ENCODE measurements around the gene MBOAT1.

Gene MBOAT1

DNA sequence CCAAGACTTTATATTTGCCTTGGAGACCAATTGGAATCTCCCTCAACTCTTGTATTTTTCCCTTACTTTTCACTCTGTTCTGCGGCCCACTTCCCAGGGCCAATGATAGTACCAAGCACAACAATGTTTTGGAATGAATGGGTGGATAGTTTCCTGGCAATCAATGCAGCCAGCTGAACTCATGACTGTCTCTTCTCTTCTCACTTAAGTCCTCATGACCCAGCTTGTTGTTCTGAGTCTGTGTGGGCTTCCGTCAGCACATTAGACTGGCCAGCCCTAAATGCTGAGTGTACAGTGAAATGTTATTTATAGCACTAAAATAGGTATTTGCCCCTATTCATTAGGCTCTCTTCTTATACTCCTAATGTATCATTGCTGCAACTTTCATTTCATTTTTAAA is 5.6 kb upstream of the MBOAT1 start:
- H3K4me1 Mint-ChIP-seq: peaks cover 7 to 8% of the 10 kb centered on the region in 2 donors
- H3K9me3 Mint-ChIP-seq: no peaks in the 10 kb centered on the region
- H3K27ac Mint-ChIP-seq: no peak overlapping the region
- no peak overlapping the region for H3K4me3 Mint-ChIP-seq
- ATAC-seq (replicated peaks) (no peak), DNase-seq (no peak)
- H3K36me3 Mint-ChIP-seq: no peaks in the 10 kb centered on the region
- peaks cover 5 to 6% of the 10 kb centered on the region in 2 donors for H3K27me3 Mint-ChIP-seq

DNA sequence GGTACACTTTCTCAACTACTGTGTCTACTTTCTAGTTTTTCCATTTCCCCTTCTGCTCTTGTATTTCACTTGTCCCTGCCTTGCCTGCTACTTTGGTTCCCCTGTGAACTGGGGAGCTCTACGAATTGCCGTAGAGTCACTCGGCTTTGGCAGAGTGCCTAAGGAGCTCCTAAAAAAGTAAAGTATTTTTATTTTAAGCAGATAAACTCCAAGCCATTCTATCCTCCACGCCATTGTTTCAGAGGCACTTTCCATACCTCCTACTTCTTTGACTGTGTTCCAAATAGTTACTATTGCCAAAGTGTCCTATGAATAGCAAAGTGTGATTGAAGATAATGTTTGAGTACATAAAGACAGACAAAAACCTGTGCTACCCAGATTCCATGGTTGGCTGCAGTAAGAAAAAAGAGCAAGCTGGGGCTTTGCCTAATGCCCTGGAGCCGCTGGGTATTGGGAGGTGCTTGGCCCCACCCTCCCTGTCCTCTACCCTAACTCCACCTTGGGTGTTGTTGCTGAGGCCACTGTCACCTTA is 5.1 kb upstream of the MBOAT1 start:
- no peak for ATAC-seq (replicated peaks)
- Mint-ChIP-seq H3K27me3 (peaks cover 4 to 6% of the 10 kb centered on the region in 2 donors), H3K9me3 (no peaks in the 10 kb centered on the region), H3K4me1 (peaks cover 8 to 10% of the 10 kb centered on the region in 2 donors), H3K36me3 (no peaks in the 10 kb centered on the region), H3K27ac (no peak overlapping the region), H3K4me3 (no peak overlapping the region)
- no peak for DNase-seq

- Mint-ChIP-seq H3K36me3 (no peaks in the 10 kb centered on the region), H3K9me3 (no peaks in the 10 kb centered on the region), H3K4me1 (peaks cover 18 to 23% of the 10 kb centered on the region in 2 donors), H3K27me3 (peaks cover 13% of the 10 kb centered on the region in 2 donors), H3K27ac (no peak overlapping the region), H3K4me3 (no peak overlapping the region)
- ATAC-seq (replicated peaks): no peak
- no peak for DNase-seq
Measured at GRCh38 chr6:20215310-20215709, 3.0 kb upstream of the MBOAT1 start.

DNA sequence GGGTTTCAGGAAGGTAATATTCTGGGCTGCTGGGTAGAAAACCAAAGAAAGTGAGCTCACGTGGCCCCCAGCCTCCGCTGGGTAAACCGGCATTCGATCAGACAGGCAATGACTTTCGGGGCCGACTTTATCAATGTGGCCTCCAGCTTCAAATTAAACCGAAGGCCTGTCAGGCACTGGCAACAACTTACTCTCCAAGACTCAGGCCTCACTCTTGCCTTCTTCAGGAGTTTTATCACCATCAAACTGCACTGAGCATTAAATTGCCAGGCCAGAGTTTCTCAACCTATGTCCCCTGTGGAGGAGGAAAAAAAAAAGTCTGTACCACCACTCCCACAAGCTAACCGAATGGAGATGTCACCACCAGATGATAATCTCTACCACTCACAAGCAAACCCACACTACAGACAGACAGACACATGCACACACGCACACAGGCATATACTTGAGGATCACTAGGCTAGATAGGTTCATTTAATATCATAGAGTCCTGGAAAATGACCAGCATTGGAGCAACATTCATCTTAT is 1.1 kb upstream of the MBOAT1 start:
- no peak overlapping the region for H3K27ac Mint-ChIP-seq
- H3K9me3 Mint-ChIP-seq: no peaks in the 10 kb centered on the region
- peaks cover 18 to 23% of the 10 kb centered on the region in 2 donors for H3K4me1 Mint-ChIP-seq
- DNase-seq (no peak), ATAC-seq (replicated peaks) (no peak)
- peaks cover 13% of the 10 kb centered on the region in 2 donors for H3K27me3 Mint-ChIP-seq
- peak overlapping the region; percentile 91 for H3K4me3 Mint-ChIP-seq
- H3K36me3 Mint-ChIP-seq: no peaks in the 10 kb centered on the region

- peaks cover 20 to 27% of the 10 kb centered on the region in 2 donors for H3K4me1 Mint-ChIP-seq
- H3K36me3 Mint-ChIP-seq: no peaks in the 10 kb centered on the region
- peak overlapping the region; percentile 91 for H3K4me3 Mint-ChIP-seq
- H3K27me3 Mint-ChIP-seq: peaks cover 13% of the 10 kb centered on the region in 2 donors
- ATAC-seq (replicated peaks) (peak; percentile 31 to 49), DNase-seq (no peak)
- peak overlapping the region; percentile 49 for H3K27ac Mint-ChIP-seq
- H3K9me3 Mint-ChIP-seq: no peaks in the 10 kb centered on the region
Measured at GRCh38 chr6:20211941-20212391, 303 bp downstream of the MBOAT1 start.

- Mint-ChIP-seq H3K36me3 (no peaks in the 10 kb centered on the region), H3K27me3 (peaks cover 13% of the 10 kb centered on the region in 2 donors), H3K9me3 (no peaks in the 10 kb centered on the region), H3K27ac (peak overlapping the region; percentile 49), H3K4me1 (peaks cover 27 to 33% of the 10 kb centered on the region in 2 donors), H3K4me3 (peak overlapping the region; percentile 91)
- DNase-seq: no peak
- ATAC-seq (replicated peaks): no peak
Measured at GRCh38 chr6:20211037-20211940, 980 bp downstream of the MBOAT1 start.

DNA sequence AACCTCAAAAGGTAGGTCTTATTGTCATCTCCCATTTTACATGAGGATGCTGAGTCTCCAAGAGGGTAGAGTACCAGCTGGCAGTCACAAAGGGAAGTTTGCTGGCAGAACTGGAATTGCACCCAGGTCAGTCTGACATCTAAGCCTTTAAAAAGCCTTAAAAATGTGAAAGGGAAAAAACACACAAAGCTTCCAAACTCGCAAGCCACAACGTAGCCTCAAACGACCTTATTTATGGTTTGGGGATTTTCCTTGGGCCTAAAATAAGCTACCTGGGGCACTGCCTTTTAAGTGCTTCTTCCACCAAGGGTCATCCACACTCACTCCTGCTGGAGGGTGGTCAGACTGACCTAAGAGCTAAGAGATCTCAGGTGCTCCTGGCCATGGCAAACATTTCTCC is 2.1 kb downstream of the MBOAT1 start:
- Mint-ChIP-seq H3K36me3 (no peaks in the 10 kb centered on the region), H3K9me3 (no peaks in the 10 kb centered on the region), H3K27ac (no peak overlapping the region), H3K4me3 (no peak overlapping the region), H3K4me1 (peaks cover 32 to 38% of the 10 kb centered on the region in 2 donors), H3K27me3 (peaks cover 13% of the 10 kb centered on the region in 2 donors)
- DNase-seq (no peak), ATAC-seq (replicated peaks) (no peak)

GRCh38 chr6:20208687-20209378 is 3.4 kb downstream of the MBOAT1 start:
- no peak for ATAC-seq (replicated peaks)
- no peak for DNase-seq
- no peak overlapping the region for H3K27ac Mint-ChIP-seq
- no peaks in the 10 kb centered on the region for H3K9me3 Mint-ChIP-seq
- peaks cover 32 to 38% of the 10 kb centered on the region in 2 donors for H3K4me1 Mint-ChIP-seq
- H3K4me3 Mint-ChIP-seq: no peak overlapping the region
- peaks cover 13% of the 10 kb centered on the region in 2 donors for H3K27me3 Mint-ChIP-seq
- no peaks in the 10 kb centered on the region for H3K36me3 Mint-ChIP-seq

GRCh38 chr6:20207088-20207418 is 5.2 kb downstream of the MBOAT1 start:
- peaks cover 24 to 28% of the 10 kb centered on the region in 2 donors for H3K4me1 Mint-ChIP-seq
- H3K27me3 Mint-ChIP-seq: peaks cover 8 to 9% of the 10 kb centered on the region in 2 donors
- H3K36me3 Mint-ChIP-seq: no peaks in the 10 kb centered on the region
- no peak for ATAC-seq (replicated peaks)
- H3K27ac Mint-ChIP-seq: no peak overlapping the region
- peak overlapping the region; percentile 31 to 46 for H3K4me3 Mint-ChIP-seq
- DNase-seq: no peak
- no peaks in the 10 kb centered on the region for H3K9me3 Mint-ChIP-seq

- no peaks in the 10 kb centered on the region for H3K36me3 Mint-ChIP-seq
- H3K4me3 Mint-ChIP-seq: no peak overlapping the region
- peaks cover 14 to 15% of the 10 kb centered on the region in 2 donors for H3K4me1 Mint-ChIP-seq
- ATAC-seq (replicated peaks) (no peak), DNase-seq (no peak)
- H3K9me3 Mint-ChIP-seq: no peaks in the 10 kb centered on the region
- H3K27me3 Mint-ChIP-seq: peaks cover 0 to under 1% of the 10 kb centered on the region in 2 donors
- peak overlapping the region; percentile 77 for H3K27ac Mint-ChIP-seq
Measured at GRCh38 chr6:20205722-20206161, 6.5 kb downstream of the MBOAT1 start.

DNA sequence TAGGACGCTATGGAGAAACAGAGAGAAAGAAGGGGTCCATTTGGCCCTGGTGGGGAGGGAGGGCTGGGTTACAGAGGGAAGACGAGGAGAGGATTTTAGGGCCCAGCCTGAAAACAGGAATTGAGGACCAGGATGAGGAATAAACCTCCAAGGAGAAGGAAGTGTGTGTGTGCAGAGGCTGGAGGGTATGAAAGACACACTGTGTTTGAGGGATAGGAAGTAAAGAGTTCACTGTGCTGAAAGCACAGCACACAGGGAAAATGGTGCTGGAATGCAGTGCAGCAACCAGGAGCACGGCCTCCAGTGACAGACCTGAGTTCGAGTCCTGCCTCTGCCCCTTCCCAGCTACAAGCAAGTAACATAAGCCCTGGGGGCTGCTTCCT is 7.8 kb downstream of the MBOAT1 start:
- Mint-ChIP-seq H3K9me3 (no peaks in the 10 kb centered on the region), H3K4me1 (peaks cover 14 to 15% of the 10 kb centered on the region in 2 donors), H3K27ac (no peak overlapping the region), H3K27me3 (no peaks in the 10 kb centered on the region), H3K4me3 (no peak overlapping the region), H3K36me3 (no peaks in the 10 kb centered on the region)
- DNase-seq (no peak), ATAC-seq (replicated peaks) (no peak)

GRCh38 chr6:20203561-20204511 is 8.4 kb downstream of the MBOAT1 start:
- no peak for ATAC-seq (replicated peaks)
- DNase-seq: no peak
- Mint-ChIP-seq H3K36me3 (no peaks in the 10 kb centered on the region), H3K27me3 (no peaks in the 10 kb centered on the region), H3K4me3 (no peak overlapping the region), H3K9me3 (no peaks in the 10 kb centered on the region), H3K4me1 (peaks cover 14 to 15% of the 10 kb centered on the region in 2 donors), H3K27ac (peak overlapping the region; percentile 56)

DNA sequence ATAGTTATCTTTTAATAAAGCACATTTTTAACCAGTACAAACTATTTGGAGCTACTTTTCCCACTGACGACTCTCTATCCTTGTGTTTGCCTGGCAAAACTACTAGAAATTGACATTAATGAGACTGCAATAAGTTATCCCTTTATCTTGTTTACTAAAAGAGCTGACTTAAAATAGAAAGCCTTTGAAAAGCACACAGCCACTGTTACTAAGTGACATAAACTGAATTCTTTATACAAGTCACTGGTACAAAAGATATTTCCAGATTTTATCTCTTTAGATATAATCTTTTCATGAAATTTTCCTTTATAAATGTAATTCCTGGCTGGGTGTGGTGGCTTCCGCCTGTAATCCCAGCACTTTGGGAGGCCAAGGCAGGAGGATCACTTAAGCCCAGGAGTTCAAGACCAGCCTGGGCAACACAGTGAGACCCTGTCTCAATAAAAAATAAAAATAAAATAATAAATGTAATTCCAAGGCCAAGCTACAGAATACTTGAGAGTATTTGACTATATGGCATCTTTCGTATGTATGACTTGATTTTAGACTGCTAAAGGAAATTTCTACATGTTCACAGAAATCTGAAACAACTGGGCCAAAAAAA is 9.5 kb downstream of the MBOAT1 start:
- H3K27me3 Mint-ChIP-seq: no peaks in the 10 kb centered on the region
- DNase-seq (no peak), ATAC-seq (replicated peaks) (no peak)
- H3K9me3 Mint-ChIP-seq: no peaks in the 10 kb centered on the region
- H3K27ac Mint-ChIP-seq: no peak overlapping the region
- no peak overlapping the region for H3K4me3 Mint-ChIP-seq
- no peaks in the 10 kb centered on the region for H3K36me3 Mint-ChIP-seq
- peaks cover 15 to 16% of the 10 kb centered on the region in 2 donors for H3K4me1 Mint-ChIP-seq

All from stimulated activated naive B cell treated with anti-CD40 and anti-IgM and Interleukin-4, amounts not matched to agents 10 μg/mL and 1 μg/mL and 100 μg/mL, for 72 hours (primary cell).